H1 (cell line): Measurements from ENCODE around the gene CACNA1E. TPM values are rescaled to one million over a fixed set of nuclear protein-coding genes. Genes with fewer than 3 reads are reported as not detected.

ENCODE experiments used
- BCL11A ChIP-seq, 2 experiments: IDR thresholded peaks; one replicate each; pipeline ENCODE4 v1.6.1; 2011; ENCODE audit warnings: low read depth in 2 of 2, low read length in 2 of 2, mild to moderate bottlenecking in 2 of 2
- CBX8 ChIP-seq: fragments of 300-800, 300-1000 bp; sonication (generic); IDR thresholded peaks from 2 replicates; pipeline ENCODE4 v1.7.1; 2016; ENCODE audit warnings: low read depth, low read length, borderline replicate concordance
- SUZ12 ChIP-seq: fragments of 200-600 bp; sonication (generic); IDR thresholded peaks from 2 replicates; pipeline ENCODE4 v1.6.1; 2012; ENCODE audit warnings: mild to moderate bottlenecking, inconsistent platforms, low read length, moderate library complexity, mixed read lengths
- polyA plus RNA-seq, 7 experiments: library from polyadenylated mRNA; depleted of rRNA in 3 of 7; stranded (reverse) in 5 of 7; unstranded in 2 of 7; fragments of >200 nt in 5 of 7; fragments of 200-250 nt in 2 of 7; gene quantifications; 1 replicate in 5 of 7; 2 replicates in 1 of 7; 4 replicates in 1 of 7; pipeline versions ENCODE4 v1.2.1 to v1.2.3, GENCODE V29; 2011 to 2013; ENCODE audit warnings: missing spikeins in 2 of 7, mixed read lengths in 2 of 7
- total RNA-seq: library from RNA; stranded (reverse); fragmentation: NEBNext Ultra II Directional; extraction: Animal tissue kit (Norgen Biotek cat#: 25700); gene quantifications from 2 replicates; pipeline ENCODE4 v1.2.1, GENCODE V29; 2021

Gene CACNA1E
- total and polyA plus RNA-seq, 2 of the 8 experiments (the other 6 are each of a cell fraction or from before 2014, with no cell fraction given), result 0.98 to 1.3 TPM

GRCh38 chr1:181484821-181485220, 1.5 kb downstream of the CACNA1E start (continued):
- no peak for TF ChIP-seq SUZ12
- TF ChIP-seq CBX8, result no peak
- TF ChIP-seq BCL11A (IDR thresholded peaks at IDR 0.05; ENCODE audit: low read depth in 2 of 2, low read length in 2 of 2), result no peak
